HepG2 (cell line): ENCODE data around the gene PASK. TPM values are rescaled to one million over a fixed set of nuclear protein-coding genes. Genes with fewer than 3 reads are reported as not detected.

Experiments
- ARHGAP35 ChIP-seq: sonication (generic); formaldehyde crosslinking; IDR thresholded peaks from 2 replicates; pipeline ENCODE4 v1.9.0; 2022; ENCODE audit warnings: mild to moderate bottlenecking, inconsistent platforms, moderate library complexity, missing genetic modification reagents, borderline replicate concordance
- GTF3A ChIP-seq: sonication (generic); formaldehyde crosslinking; conservative IDR thresholded peaks from 2 replicates; pipeline ENCODE4 v1.4.0; 2020; ENCODE audit warnings: mild to moderate bottlenecking, missing genetic modification reagents
- HMG20B ChIP-seq: conservative IDR thresholded peaks from 2 replicates; pipeline ENCODE4 v1.6.1; 2016; ENCODE audit warnings: missing genetic modification reagents, missing compliant biosample characterization
- IRX3 ChIP-seq: sonication (generic); formaldehyde crosslinking; IDR thresholded peaks from 2 replicates; pipeline ENCODE4 v1.8.1; 2023; ENCODE audit warnings: mild to moderate bottlenecking, low read depth, missing genetic modification reagents, borderline replicate concordance
- RBM39 ChIP-seq: fragments of 200-400 bp; formaldehyde crosslinking; IDR thresholded peaks from one replicate; pipeline ENCODE4 v1.6.1; 2018; ENCODE audit warnings: antibody characterized with exemption, mild to moderate bottlenecking, low read depth, low read length; ENCODE audit not compliant: poor library complexity, severe bottlenecking
- TCF7L2 ChIP-seq: IDR thresholded peaks from 2 replicates; pipeline ENCODE4 v1.6.1; 2011; ENCODE audit warnings: mild to moderate bottlenecking, low read depth, low read length, moderate library complexity
- ZNF124 ChIP-seq: sonication (generic); formaldehyde crosslinking; IDR thresholded peaks from 2 replicates; pipeline ENCODE4 v1.4.0; 2020; ENCODE audit warnings: missing genetic modification reagents
- ZNF224 ChIP-seq: sonication (generic); formaldehyde crosslinking; IDR thresholded peaks from 2 replicates; pipeline ENCODE4 v1.5.0; 2020; ENCODE audit warnings: mild to moderate bottlenecking, missing genetic modification reagents
- polyA plus RNA-seq, 8 experiments: library from polyadenylated mRNA; depleted of rRNA in 3 of 8; stranded (reverse) in 7 of 8; unstranded in 1 of 8; fragments of >200 nt; fragmentation: Illumina TruSeq in 4 of 8; extraction: Trizol in 4 of 8; gene quantifications; 2 replicates each; pipeline versions ENCODE4 v1.2.1 to v1.2.3, GENCODE V29; 2011 to 2016; ENCODE audit warnings: low read depth in 4 of 8, missing spikeins in 1 of 8, mixed read lengths in 1 of 8; ENCODE audit not compliant: insufficient read depth in 1 of 8
- total RNA-seq, 5 experiments: library from RNA; depleted of rRNA; stranded (reverse); fragments of >200 nt; fragmentation: Illumina TruSeq; extraction: Trizol; gene quantifications; 2 replicates each; pipeline ENCODE4 v1.2.3, GENCODE V29; 2016; ENCODE audit warnings: low read depth in 1 of 5
- TF ChIP-seq, protein P1 (sequence below): IDR thresholded peaks from 2 replicates; pipeline ENCODE4 v1.6.1; 2012; ENCODE audit warnings: low read length, improper control_type of control experiment
- TF ChIP-seq, protein P2 (sequence below): sonication (generic); formaldehyde crosslinking; IDR thresholded peaks from 2 replicates; pipeline ENCODE4 v1.8.1; 2023; ENCODE audit warnings: mild to moderate bottlenecking, missing genetic modification reagents, borderline replicate concordance
- TF ChIP-seq, protein P3 (sequence below), 2 experiments: fragments of 450-650 bp in 1 of 2; sonication (generic) in 1 of 2; formaldehyde crosslinking in 1 of 2; IDR thresholded peaks; 2 replicates each; pipeline versions ENCODE4 v1.6.1 to v1.8.0; 2016 to 2022; ENCODE audit warnings: antibody characterized with exemption in 1 of 2, mild to moderate bottlenecking in 1 of 2, missing genetic modification reagents in 1 of 2
- TF ChIP-seq, protein P4 (sequence below): sonication (generic); formaldehyde crosslinking; IDR thresholded peaks from 2 replicates; pipeline ENCODE4 v1.5.0; 2020; ENCODE audit warnings: mild to moderate bottlenecking, missing genetic modification reagents

The PASK gene
- total and polyA plus RNA-seq, 2 of the 13 experiments (the other 11 are each of a cell fraction or from before 2014, with no cell fraction given), result 6.9 to 17.0 TPM

DNA sequence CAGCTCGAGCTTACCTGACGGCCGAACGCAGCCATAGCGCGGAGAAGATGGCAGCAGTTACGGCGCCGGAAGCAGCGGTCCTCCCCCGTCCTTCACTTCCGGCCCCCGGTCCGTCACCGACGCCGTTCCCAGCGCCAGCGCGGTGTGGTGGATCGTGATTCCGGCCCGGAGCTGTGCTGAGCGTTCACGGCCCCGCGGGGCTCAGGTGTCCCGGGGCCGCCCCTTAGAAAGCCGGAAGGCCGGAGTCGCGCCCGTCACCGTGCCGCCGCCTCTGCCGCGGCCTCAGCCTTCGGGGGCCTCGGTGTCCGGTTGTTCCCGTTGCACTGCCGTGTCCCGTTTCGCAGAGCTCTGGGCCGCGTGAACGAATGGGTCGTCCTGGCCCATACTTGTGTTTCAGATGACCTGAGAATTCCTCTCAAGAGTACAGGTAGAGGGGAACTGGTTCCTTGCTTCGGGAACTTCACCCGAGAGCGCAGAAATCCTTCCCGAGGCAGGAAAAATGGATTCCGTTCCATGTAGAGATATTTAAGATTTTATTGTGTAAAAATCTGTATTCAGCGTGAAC, 47.0 kb downstream of the PASK start, which contains the start of gene MTERF4 (continued):
- TF ChIP-seq, protein P1, sequence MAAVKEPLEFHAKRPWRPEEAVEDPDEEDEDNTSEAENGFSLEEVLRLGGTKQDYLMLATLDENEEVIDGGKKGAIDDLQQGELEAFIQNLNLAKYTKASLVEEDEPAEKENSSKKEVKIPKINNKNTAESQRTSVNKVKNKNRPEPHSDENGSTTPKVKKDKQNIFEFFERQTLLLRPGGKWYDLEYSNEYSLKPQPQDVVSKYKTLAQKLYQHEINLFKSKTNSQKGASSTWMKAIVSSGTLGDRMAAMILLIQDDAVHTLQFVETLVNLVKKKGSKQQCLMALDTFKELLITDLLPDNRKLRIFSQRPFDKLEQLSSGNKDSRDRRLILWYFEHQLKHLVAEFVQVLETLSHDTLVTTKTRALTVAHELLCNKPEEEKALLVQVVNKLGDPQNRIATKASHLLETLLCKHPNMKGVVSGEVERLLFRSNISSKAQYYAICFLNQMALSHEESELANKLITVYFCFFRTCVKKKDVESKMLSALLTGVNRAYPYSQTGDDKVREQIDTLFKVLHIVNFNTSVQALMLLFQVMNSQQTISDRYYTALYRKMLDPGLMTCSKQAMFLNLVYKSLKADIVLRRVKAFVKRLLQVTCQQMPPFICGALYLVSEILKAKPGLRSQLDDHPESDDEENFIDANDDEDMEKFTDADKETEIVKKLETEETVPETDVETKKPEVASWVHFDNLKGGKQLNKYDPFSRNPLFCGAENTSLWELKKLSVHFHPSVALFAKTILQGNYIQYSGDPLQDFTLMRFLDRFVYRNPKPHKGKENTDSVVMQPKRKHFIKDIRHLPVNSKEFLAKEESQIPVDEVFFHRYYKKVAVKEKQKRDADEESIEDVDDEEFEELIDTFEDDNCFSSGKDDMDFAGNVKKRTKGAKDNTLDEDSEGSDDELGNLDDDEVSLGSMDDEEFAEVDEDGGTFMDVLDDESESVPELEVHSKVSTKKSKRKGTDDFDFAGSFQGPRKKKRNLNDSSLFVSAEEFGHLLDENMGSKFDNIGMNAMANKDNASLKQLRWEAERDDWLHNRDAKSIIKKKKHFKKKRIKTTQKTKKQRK, result no peak
- TF ChIP-seq ZNF124 (peak; percentile 98), GTF3A (CRISPR knock-in tag) (0 out of 2 replicates have a peak, but pooled peaks have one; percentile 24), HMG20B (peak; percentile 89), ARHGAP35 (CRISPR knock-in tag) (peak; percentile 98), ZNF224 (peak; percentile 72; the same call in 1 of the 2 replicates), RBM39 (peak; percentile 99), IRX3 (CRISPR knock-in tag) (peak; percentile 85; the same call in 1 of the 2 replicates), TCF7L2 (no peak)
- TF ChIP-seq, protein P2, sequence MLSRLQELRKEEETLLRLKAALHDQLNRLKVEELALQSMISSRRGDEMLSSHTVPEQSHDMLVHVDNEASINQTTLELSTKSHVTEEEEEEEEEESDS (CRISPR knock-in tag), result peak; percentile 25; the same call in 1 of the 2 replicates
- TF ChIP-seq, protein P3, sequence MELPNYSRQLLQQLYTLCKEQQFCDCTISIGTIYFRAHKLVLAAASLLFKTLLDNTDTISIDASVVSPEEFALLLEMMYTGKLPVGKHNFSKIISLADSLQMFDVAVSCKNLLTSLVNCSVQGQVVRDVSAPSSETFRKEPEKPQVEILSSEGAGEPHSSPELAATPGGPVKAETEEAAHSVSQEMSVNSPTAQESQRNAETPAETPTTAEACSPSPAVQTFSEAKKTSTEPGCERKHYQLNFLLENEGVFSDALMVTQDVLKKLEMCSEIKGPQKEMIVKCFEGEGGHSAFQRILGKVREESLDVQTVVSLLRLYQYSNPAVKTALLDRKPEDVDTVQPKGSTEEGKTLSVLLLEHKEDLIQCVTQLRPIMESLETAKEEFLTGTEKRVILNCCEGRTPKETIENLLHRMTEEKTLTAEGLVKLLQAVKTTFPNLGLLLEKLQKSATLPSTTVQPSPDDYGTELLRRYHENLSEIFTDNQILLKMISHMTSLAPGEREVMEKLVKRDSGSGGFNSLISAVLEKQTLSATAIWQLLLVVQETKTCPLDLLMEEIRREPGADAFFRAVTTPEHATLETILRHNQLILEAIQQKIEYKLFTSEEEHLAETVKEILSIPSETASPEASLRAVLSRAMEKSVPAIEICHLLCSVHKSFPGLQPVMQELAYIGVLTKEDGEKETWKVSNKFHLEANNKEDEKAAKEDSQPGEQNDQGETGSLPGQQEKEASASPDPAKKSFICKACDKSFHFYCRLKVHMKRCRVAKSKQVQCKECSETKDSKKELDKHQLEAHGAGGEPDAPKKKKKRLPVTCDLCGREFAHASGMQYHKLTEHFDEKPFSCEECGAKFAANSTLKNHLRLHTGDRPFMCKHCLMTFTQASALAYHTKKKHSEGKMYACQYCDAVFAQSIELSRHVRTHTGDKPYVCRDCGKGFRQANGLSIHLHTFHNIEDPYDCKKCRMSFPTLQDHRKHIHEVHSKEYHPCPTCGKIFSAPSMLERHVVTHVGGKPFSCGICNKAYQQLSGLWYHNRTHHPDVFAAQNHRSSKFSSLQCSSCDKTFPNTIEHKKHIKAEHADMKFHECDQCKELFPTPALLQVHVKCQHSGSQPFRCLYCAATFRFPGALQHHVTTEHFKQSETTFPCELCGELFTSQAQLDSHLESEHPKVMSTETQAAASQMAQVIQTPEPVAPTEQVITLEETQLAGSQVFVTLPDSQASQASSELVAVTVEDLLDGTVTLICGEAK (IDR thresholded peaks at IDR 0.05), result peak; percentile 98
- TF ChIP-seq, protein P3 (CRISPR knock-in tag; IDR thresholded peaks at IDR 0.05), result peak; percentile 94
- TF ChIP-seq, protein P4, sequence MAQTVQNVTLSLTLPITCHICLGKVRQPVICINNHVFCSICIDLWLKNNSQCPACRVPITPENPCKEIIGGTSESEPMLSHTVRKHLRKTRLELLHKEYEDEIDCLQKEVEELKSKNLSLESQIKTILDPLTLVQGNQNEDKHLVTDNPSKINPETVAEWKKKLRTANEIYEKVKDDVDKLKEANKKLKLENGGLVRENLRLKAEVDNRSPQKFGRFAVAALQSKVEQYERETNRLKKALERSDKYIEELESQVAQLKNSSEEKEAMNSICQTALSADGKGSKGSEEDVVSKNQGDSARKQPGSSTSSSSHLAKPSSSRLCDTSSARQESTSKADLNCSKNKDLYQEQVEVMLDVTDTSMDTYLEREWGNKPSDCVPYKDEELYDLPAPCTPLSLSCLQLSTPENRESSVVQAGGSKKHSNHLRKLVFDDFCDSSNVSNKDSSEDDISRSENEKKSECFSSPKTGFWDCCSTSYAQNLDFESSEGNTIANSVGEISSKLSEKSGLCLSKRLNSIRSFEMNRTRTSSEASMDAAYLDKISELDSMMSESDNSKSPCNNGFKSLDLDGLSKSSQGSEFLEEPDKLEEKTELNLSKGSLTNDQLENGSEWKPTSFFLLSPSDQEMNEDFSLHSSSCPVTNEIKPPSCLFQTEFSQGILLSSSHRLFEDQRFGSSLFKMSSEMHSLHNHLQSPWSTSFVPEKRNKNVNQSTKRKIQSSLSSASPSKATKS (CRISPR knock-in tag), result peak; percentile 96
